Loucy (cell line): ENCODE data around the gene LHPP.

Experiments
- H2AFZ ChIP-seq: fragments of 200-600 bp; sonication (generic); 2 replicates; pipeline ENCODE4 v1.6.0; 2016; ENCODE audit warnings: antibody characterized with exemption, mild to moderate bottlenecking, low read length, moderate library complexity
- H3F3A ChIP-seq: fragments of 200-600 bp; 2 replicates; pipeline ENCODE4 v1.6.0; 2016; ENCODE audit warnings: antibody characterized with exemption, low read depth, mild to moderate bottlenecking
- H3K27me3 ChIP-seq: fragments of 200-600 bp; sonication (generic); 2 replicates; pipeline ENCODE4 v1.6.1; 2014; ENCODE audit warnings: low read length, mild to moderate bottlenecking; ENCODE audit not compliant: insufficient read depth, poor library complexity, severe bottlenecking
- H3K36me3 ChIP-seq: fragments of 200-600 bp; sonication (generic); 2 replicates; pipeline ENCODE4 v1.6.1; 2016; ENCODE audit warnings: low read length; ENCODE audit not compliant: insufficient read depth
- H3K4me1 ChIP-seq: fragments of 200-600 bp; sonication (generic); 2 replicates; pipeline ENCODE4 v1.5.1; 2014; ENCODE audit warnings: low read length, mild to moderate bottlenecking; ENCODE audit not compliant: insufficient read depth, poor library complexity, severe bottlenecking
- H3K4me2 ChIP-seq: fragments of 200-600 bp; sonication (generic); 2 replicates; pipeline ENCODE4 v1.6.0; 2014; ENCODE audit warnings: antibody characterized with exemption, low read length, low read depth, mild to moderate bottlenecking; ENCODE audit not compliant: poor library complexity, severe bottlenecking
- H3K4me3 ChIP-seq: fragments of 200-600 bp; sonication (generic); 2 replicates; pipeline ENCODE4 v1.5.1; 2014; ENCODE audit warnings: low read length, mild to moderate bottlenecking, mixed read lengths; ENCODE audit not compliant: poor library complexity, severe bottlenecking
- H3K79me2 ChIP-seq: fragments of 200-600 bp; sonication (generic); 2 replicates; pipeline ENCODE4 v1.6.1; 2014; ENCODE audit warnings: low read length; ENCODE audit not compliant: insufficient read depth
- H3K9ac ChIP-seq: fragments of 200-600 bp; sonication (generic); 2 replicates; pipeline ENCODE4 v1.6.0; 2014; ENCODE audit warnings: mild to moderate bottlenecking, low read depth, low read length, moderate library complexity; ENCODE audit not compliant: poor library complexity, severe bottlenecking
- H3K9me2 ChIP-seq: fragments of 200-600 bp; sonication (generic); replicated peaks from 2 replicates; pipeline ENCODE4 v1.6.1; 2016; ENCODE audit warnings: low read depth, low read length, mixed read lengths
- H3K9me3 ChIP-seq: fragments of 200-600 bp; sonication (generic); 2 replicates; pipeline ENCODE4 v1.6.1; 2014; ENCODE audit warnings: mild to moderate bottlenecking, antibody characterized with exemption, low read length, low read depth; ENCODE audit not compliant: insufficient read depth
- H4K20me1 ChIP-seq: fragments of 200-600 bp; sonication (generic); 2 replicates; pipeline ENCODE4 v1.6.0; 2014; ENCODE audit warnings: antibody characterized with exemption, low read length, mild to moderate bottlenecking; ENCODE audit not compliant: insufficient read depth, poor library complexity, severe bottlenecking
- EZH2phosphoT487 ChIP-seq: fragments of 200-600 bp; IDR thresholded peaks from 2 replicates; pipeline ENCODE4 v1.6.1; 2018; ENCODE audit warnings: antibody characterized with exemption, mild to moderate bottlenecking, moderate library complexity, borderline replicate concordance
- TF ChIP-seq, protein P1 (sequence below): fragments of 200-600 bp; sonication (generic); conservative IDR thresholded peaks from 2 replicates; pipeline ENCODE4 v1.5.1; 2014; ENCODE audit warnings: mild to moderate bottlenecking, antibody characterized with exemption, low read length

Gene LHPP

DNA sequence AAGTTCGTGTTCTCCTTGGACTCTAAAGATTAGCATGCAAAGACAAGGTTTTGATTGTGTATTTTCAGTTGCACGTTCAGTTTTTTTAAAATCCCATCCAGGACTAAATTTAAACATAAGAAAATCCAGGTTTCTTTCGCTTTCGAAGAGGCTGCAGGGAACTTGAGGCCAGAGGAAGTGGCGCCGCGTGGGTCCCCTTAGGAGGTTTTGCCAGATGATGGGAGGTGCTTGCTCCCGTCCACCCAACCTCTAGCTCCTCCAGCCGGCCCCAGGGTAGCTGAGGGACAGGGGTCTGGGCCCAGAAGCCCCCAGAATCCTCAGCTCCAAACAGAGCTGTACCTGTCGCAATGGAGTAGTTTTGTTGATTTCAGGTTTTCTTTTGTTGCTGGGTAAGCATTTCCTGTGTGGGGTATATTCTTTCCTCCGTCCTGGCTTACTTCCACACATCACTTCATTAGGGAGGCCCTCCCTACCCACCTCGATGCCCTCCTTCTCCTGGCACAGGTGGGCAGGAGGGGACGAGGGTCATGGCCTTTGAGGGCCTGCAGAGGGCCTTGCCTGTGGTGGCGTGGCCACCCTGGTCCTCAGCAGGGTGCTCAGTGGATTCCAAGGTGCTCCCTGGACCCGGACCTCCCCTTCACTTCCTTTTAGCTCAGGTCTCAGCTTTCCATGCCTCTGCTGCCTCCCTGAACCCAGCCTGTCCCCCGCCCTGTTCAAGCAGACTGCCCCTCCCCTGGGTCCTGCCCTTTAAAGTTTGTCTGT, 32.6 kb downstream of the LHPP start:
- no peaks in the 10 kb centered on the region for H3K27me3 ChIP-seq
- no peak overlapping the region for H2AFZ ChIP-seq
- no peaks in the 10 kb centered on the region for H3K4me1 ChIP-seq
- H3K4me3 ChIP-seq, result no peak overlapping the region
- H4K20me1 ChIP-seq, result no peaks in the 10 kb centered on the region
- H3K9me2 ChIP-seq, result no peaks in the 10 kb centered on the region
- H3F3A ChIP-seq, result no peaks in the 10 kb centered on the region
- no peaks in the 10 kb centered on the region for H3K36me3 ChIP-seq
- no peaks in the 10 kb centered on the region for H3K79me2 ChIP-seq
- no peaks in the 10 kb centered on the region for H3K9me3 ChIP-seq
- H3K4me2 ChIP-seq, result no peak overlapping the region
- TF ChIP-seq EZH2phosphoT487, result no peak
- TF ChIP-seq, protein P1, sequence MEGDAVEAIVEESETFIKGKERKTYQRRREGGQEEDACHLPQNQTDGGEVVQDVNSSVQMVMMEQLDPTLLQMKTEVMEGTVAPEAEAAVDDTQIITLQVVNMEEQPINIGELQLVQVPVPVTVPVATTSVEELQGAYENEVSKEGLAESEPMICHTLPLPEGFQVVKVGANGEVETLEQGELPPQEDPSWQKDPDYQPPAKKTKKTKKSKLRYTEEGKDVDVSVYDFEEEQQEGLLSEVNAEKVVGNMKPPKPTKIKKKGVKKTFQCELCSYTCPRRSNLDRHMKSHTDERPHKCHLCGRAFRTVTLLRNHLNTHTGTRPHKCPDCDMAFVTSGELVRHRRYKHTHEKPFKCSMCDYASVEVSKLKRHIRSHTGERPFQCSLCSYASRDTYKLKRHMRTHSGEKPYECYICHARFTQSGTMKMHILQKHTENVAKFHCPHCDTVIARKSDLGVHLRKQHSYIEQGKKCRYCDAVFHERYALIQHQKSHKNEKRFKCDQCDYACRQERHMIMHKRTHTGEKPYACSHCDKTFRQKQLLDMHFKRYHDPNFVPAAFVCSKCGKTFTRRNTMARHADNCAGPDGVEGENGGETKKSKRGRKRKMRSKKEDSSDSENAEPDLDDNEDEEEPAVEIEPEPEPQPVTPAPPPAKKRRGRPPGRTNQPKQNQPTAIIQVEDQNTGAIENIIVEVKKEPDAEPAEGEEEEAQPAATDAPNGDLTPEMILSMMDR, result no peak
- no peak overlapping the region for H3K9ac ChIP-seq

DNA sequence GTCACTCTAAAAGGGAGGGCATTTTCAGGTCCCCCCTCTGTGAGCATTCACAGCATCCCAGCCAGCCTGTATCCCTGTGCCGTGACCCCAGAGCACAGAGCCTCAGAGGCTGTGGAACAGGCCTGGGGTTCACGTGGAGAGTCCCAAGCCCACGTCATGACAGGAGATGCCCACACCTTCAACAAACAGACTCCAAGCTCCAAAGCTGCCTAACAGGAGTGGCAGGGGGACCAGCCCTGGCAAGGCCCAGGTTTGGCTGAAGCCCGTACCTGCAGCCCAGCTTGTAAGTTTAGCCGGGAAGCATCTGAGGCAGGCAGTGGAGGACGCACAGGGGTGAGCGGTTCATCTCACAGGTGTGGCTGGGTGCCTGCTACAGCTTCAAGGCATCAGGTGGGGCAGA, 33.5 kb downstream of the LHPP start:
- Histone ChIP-seq H3K9me3 (no peaks in the 10 kb centered on the region), H3K4me3 (no peak overlapping the region), H3F3A (no peaks in the 10 kb centered on the region), H2AFZ (no peak overlapping the region), H3K4me2 (no peak overlapping the region), H3K79me2 (no peaks in the 10 kb centered on the region), H3K27me3 (no peaks in the 10 kb centered on the region), H4K20me1 (no peaks in the 10 kb centered on the region), H3K4me1 (no peaks in the 10 kb centered on the region), H3K9ac (no peak overlapping the region), H3K9me2 (no peaks in the 10 kb centered on the region), H3K36me3 (no peaks in the 10 kb centered on the region)
- TF ChIP-seq, protein P1, result no peak
- no peak for TF ChIP-seq EZH2phosphoT487

DNA sequence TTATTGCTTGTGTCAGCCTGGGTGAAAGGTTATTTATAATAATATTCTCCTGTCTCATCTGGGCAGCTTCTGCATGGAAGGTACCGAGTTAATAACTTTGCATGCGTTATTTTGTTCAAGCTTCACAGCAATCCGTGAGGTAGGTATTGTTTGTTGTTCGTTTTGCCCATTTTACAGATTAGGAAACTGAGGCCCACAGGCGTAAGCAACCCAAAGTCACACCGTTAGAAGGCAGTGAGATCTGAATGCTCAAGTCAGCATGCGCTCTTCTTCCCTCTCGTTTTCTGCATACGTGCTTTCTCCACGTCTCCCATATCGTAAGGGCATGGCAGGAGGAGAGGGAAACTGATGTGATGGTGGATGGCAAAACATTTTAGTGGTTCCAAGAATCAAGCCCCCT, 34.1 kb downstream of the LHPP start:
- no peaks in the 10 kb centered on the region for H3K4me1 ChIP-seq
- no peaks in the 10 kb centered on the region for H3F3A ChIP-seq
- no peaks in the 10 kb centered on the region for H3K27me3 ChIP-seq
- peaks cover 2% of the 10 kb centered on the region; the same call in 1 of the 2 replicates for H3K36me3 ChIP-seq
- no peak for TF ChIP-seq EZH2phosphoT487
- TF ChIP-seq, protein P1, result no peak
- no peak overlapping the region for H3K4me3 ChIP-seq
- peaks cover under 1% of the 10 kb centered on the region; the same call in 1 of the 2 replicates for H3K9me3 ChIP-seq
- no peaks in the 10 kb centered on the region for H3K79me2 ChIP-seq
- no peaks in the 10 kb centered on the region for H4K20me1 ChIP-seq
- no peaks in the 10 kb centered on the region for H3K9me2 ChIP-seq
- no peak overlapping the region for H2AFZ ChIP-seq
- H3K9ac ChIP-seq, result no peak overlapping the region
- no peak overlapping the region for H3K4me2 ChIP-seq
